Measurements from ENCODE around the gene YLPM1. TPM values are rescaled to one million over a fixed set of nuclear protein-coding genes. Genes with fewer than 3 reads are reported as not detected.

YLPM1 gene
- polyA plus RNA-seq, 1 of the 3 experiments (the other 2 are of a cell fraction): 14.0 TPM

- Histone ChIP-seq H3K27me3 (ENCODE audit: insufficient read depth) (no peaks in the 10 kb centered on the region), H3K79me2 (ENCODE audit: insufficient read depth) (no peaks in the 10 kb centered on the region), H3K9ac (no peak within 1 kb of the TSS), H3F3A (replicated peaks; ENCODE audit: insufficient read depth) (peaks cover under 1% of the 10 kb centered on the region), H3K4me3 (ENCODE audit: low read depth in 2 of 2, low read length in 1 of 2) (no peak within 1 kb of the TSS), H2AFZ (ENCODE audit: low read depth) (no peak within 1 kb of the TSS), H3K27ac (ENCODE audit: low read depth in 2 of 2, low read length in 1 of 2) (no peak within 1 kb of the TSS), H3K9me3 (no peaks in the 10 kb centered on the region), H3K9me2 (no peaks in the 10 kb centered on the region), H4K20me1 (ENCODE audit: insufficient read depth) (no peaks in the 10 kb centered on the region), H3K36me3 (replicated peaks in 1 of 2; ENCODE audit: control insufficient read depth in 1 of 2, insufficient read depth in 2 of 2, low read length in 1 of 2) (no peaks in the 10 kb centered on the region), H3K4me2 (no peak within 1 kb of the TSS), H3K4me1 (ENCODE audit: control insufficient read depth in 1 of 2, insufficient read depth in 2 of 2, low read depth in 1 of 2, low read length in 1 of 2) (peaks cover 0 to 4% of the 10 kb centered on the region in 2 experiments; a peak in 1 of 4 replicates)
- DNase-seq: no peak
- ChIA-PET POLR2A (no interaction called here), CTCF (interaction anchor here (7.1 to 17.2 kb wide), 2 partner anchors 15 to 31 kb away, joined by 94 to 134 read pairs; no protein-coding TSS in a partner anchor)
- WGBS (ENCODE audit: low lambda C conversion rate): 84% methylated on average over 6 of the region's 13 CpGs
- no peak for TF ChIP-seq USF1 (IDR thresholded peaks at IDR 0.05; ENCODE audit: borderline replicate concordance, low read depth)
- no peak for TF ChIP-seq FOSL2 (IDR thresholded peaks at IDR 0.05; ENCODE audit: borderline replicate concordance, low read depth)
- no peak for TF ChIP-seq FOXM1 (IDR thresholded peaks at IDR 0.05; ENCODE audit: low read depth)
- TF ChIP-seq YY1 (IDR thresholded peaks at IDR 0.05; ENCODE audit: low read depth): no peak
- TF ChIP-seq NRF1 (IDR thresholded peaks at IDR 0.05; ENCODE audit: low read depth, low read length): no peak
- no peak for TF ChIP-seq TCF12 (IDR thresholded peaks at IDR 0.05)
- TF ChIP-seq GATA2 (CRISPR knock-in tag; IDR thresholded peaks at IDR 0.05): no peak
- no peak for TF ChIP-seq MAX (IDR thresholded peaks at IDR 0.05; ENCODE audit: low read depth)
- TF ChIP-seq ZBTB33 (IDR thresholded peaks at IDR 0.05; ENCODE audit: borderline replicate concordance, low read depth): no peak
- TF ChIP-seq, protein P1, sequence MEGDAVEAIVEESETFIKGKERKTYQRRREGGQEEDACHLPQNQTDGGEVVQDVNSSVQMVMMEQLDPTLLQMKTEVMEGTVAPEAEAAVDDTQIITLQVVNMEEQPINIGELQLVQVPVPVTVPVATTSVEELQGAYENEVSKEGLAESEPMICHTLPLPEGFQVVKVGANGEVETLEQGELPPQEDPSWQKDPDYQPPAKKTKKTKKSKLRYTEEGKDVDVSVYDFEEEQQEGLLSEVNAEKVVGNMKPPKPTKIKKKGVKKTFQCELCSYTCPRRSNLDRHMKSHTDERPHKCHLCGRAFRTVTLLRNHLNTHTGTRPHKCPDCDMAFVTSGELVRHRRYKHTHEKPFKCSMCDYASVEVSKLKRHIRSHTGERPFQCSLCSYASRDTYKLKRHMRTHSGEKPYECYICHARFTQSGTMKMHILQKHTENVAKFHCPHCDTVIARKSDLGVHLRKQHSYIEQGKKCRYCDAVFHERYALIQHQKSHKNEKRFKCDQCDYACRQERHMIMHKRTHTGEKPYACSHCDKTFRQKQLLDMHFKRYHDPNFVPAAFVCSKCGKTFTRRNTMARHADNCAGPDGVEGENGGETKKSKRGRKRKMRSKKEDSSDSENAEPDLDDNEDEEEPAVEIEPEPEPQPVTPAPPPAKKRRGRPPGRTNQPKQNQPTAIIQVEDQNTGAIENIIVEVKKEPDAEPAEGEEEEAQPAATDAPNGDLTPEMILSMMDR (IDR thresholded peaks at IDR 0.05): no peak
- TF ChIP-seq, protein P2, sequence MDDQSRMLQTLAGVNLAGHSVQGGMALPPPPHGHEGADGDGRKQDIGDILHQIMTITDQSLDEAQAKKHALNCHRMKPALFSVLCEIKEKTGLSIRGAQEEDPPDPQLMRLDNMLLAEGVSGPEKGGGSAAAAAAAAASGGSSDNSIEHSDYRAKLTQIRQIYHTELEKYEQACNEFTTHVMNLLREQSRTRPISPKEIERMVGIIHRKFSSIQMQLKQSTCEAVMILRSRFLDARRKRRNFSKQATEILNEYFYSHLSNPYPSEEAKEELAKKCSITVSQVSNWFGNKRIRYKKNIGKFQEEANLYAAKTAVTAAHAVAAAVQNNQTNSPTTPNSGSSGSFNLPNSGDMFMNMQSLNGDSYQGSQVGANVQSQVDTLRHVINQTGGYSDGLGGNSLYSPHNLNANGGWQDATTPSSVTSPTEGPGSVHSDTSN (IDR thresholded peaks at IDR 0.05): no peak
- TF ChIP-seq RAD21 (IDR thresholded peaks at IDR 0.05; ENCODE audit: low read length): no peak
- TF ChIP-seq, protein P3, sequence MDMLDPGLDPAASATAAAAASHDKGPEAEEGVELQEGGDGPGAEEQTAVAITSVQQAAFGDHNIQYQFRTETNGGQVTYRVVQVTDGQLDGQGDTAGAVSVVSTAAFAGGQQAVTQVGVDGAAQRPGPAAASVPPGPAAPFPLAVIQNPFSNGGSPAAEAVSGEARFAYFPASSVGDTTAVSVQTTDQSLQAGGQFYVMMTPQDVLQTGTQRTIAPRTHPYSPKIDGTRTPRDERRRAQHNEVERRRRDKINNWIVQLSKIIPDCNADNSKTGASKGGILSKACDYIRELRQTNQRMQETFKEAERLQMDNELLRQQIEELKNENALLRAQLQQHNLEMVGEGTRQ (IDR thresholded peaks at IDR 0.05; ENCODE audit: borderline replicate concordance, low read depth, low read length): no peak
- no peak for TF ChIP-seq SMC3 (IDR thresholded peaks at IDR 0.05; ENCODE audit: low read depth, low read length)
These were observed 113.1 kb downstream of the YLPM1 start, which contains the start of gene PROX2 for GRCh38 chr14:74875941-74876913. Gene PROX2, minus strand, starts transcription at chr14:74876145. Its CDS starts 12,311 bp downstream, at chr14:74863834.
